ENCODE results near the gene ARSG. TPM values are rescaled to one million over a fixed set of nuclear protein-coding genes. Genes with fewer than 3 reads are reported as not detected.

ARSG gene
- total RNA-seq, 1 experiment from 2014 or later = 6.1 TPM

DNA sequence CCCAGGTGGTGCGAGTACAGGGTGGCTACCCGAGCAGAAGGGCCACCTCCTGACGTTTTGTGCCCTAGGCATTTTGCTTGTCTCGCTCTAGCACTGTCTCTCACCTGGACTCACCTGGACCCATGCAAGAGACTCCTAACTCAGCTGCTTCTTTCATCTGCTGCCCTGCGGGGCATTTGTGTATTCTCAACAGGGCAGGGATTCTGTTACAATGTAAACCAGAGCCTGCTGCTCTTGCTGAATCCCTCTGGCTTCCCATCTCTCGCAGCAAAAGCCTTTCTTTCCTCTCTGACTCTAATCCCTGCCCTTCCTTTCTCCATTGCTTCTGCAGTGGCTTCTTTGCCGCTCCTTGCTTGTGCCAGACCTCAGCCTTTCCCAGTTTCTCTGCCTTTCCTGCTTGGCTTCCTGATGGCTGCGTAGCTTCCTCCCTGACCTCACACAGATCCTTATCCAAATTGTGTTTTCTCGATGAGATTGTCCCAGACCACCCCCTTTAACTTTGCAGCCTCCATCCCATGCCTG, 10.2 kb downstream of the ARSG start:
- no peak overlapping the region for H3K27ac Mint-ChIP-seq (ENCODE audit: unreplicated experiment)
- BruUV-seq (replicated peaks) = no TSS peak
- Histone ChIP-seq H3K9me3 (no peaks in the 10 kb centered on the region), H3K27me3 (replicated peaks; ENCODE audit: control insufficient read depth, insufficient read depth, low read length) (no peaks in the 10 kb centered on the region), H3K36me3 (ENCODE audit: control insufficient read depth, insufficient read depth, low read length) (no peaks in the 10 kb centered on the region), H3K4me3 (ENCODE audit: low read depth, low read length) (no peak overlapping the region), H3K4me1 (peaks cover 4% of the 10 kb centered on the region; the same call in 1 of the 2 replicates)
- intact Hi-C loops (cut with micrococcal nuclease; ENCODE audit: unreplicated experiment) = no loop called here
- no peaks in the 10 kb centered on the region for H3K9me3 Mint-ChIP-seq (ENCODE audit: unreplicated experiment)
- H3K36me3 Mint-ChIP-seq (ENCODE audit: insufficient read depth, unreplicated experiment) = no peaks in the 10 kb centered on the region
- DNase-seq = peak in 1 of 2 experiments; percentile 42
- no peaks in the 10 kb centered on the region for H3K27me3 Mint-ChIP-seq (ENCODE audit: insufficient read depth, unreplicated experiment)
- H3K4me1 Mint-ChIP-seq (ENCODE audit: low read depth, unreplicated experiment) = peaks cover 2% of the 10 kb centered on the region
- no peak overlapping the region for H3K4me3 Mint-ChIP-seq (ENCODE audit: unreplicated experiment)
- ChIA-PET CTCF (interaction anchor here (0.6 kb wide), 1 partner anchor 405 kb away, joined by 3 read pairs; no protein-coding TSS in a partner anchor), POLR2A (interaction anchor here (0.6 kb wide), 1 partner anchor 220 kb away, joined by 3 read pairs; no protein-coding TSS in a partner anchor)
- TF ChIP-seq, protein P1, sequence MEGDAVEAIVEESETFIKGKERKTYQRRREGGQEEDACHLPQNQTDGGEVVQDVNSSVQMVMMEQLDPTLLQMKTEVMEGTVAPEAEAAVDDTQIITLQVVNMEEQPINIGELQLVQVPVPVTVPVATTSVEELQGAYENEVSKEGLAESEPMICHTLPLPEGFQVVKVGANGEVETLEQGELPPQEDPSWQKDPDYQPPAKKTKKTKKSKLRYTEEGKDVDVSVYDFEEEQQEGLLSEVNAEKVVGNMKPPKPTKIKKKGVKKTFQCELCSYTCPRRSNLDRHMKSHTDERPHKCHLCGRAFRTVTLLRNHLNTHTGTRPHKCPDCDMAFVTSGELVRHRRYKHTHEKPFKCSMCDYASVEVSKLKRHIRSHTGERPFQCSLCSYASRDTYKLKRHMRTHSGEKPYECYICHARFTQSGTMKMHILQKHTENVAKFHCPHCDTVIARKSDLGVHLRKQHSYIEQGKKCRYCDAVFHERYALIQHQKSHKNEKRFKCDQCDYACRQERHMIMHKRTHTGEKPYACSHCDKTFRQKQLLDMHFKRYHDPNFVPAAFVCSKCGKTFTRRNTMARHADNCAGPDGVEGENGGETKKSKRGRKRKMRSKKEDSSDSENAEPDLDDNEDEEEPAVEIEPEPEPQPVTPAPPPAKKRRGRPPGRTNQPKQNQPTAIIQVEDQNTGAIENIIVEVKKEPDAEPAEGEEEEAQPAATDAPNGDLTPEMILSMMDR (IDR thresholded peaks at IDR 0.05; ENCODE audit: insufficient read depth in 1 of 2, low read depth in 1 of 2, low read length in 1 of 2, severe bottlenecking in 1 of 2, unreplicated experiment in 1 of 2) = no peak

DNA sequence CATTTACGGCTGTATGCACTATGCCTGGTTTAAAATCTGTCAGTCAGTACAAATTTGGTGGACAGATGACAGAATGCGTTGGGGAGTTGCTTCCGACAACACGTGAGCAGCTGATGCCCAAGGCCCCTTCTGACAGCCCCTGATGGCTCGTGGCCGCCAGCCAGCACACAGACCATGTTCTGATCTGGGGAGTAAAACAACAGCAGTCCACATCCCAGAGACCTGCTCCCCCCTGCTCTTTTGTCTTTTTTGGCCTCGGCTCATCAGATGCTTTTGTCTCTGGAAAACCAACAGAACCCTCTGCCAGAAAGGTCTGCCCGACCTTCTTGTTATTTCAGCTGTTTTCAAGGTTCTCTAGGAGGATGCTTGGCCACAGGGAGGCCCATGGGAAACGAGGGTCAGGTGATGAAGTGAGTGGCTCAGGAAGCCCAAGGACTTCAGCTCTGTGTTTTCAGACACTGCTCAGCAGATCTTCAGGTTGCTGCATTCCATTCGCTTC, 10.8 kb downstream of the ARSG start:
- TF ChIP-seq, protein P1 (IDR thresholded peaks at IDR 0.05; ENCODE audit: insufficient read depth in 1 of 2, low read depth in 1 of 2, low read length in 1 of 2, severe bottlenecking in 1 of 2, unreplicated experiment in 1 of 2) = no peak
- ChIA-PET POLR2A (interaction anchor here (0.6 kb wide), 1 partner anchor 221 kb away, joined by 3 read pairs; no protein-coding TSS in a partner anchor), CTCF (interaction anchor here (0.6 to 1.2 kb wide), 2 partner anchors 97 to 405 kb away, joined by 3 read pairs; no protein-coding TSS in a partner anchor)
- BruUV-seq (replicated peaks) = no TSS peak
- Histone ChIP-seq H3K4me3 (ENCODE audit: low read depth, low read length) (no peak overlapping the region), H3K9me3 (no peaks in the 10 kb centered on the region), H3K4me1 (peaks cover 4% of the 10 kb centered on the region; the same call in 1 of the 2 replicates), H3K27me3 (replicated peaks; ENCODE audit: control insufficient read depth, insufficient read depth, low read length) (no peaks in the 10 kb centered on the region), H3K36me3 (ENCODE audit: control insufficient read depth, insufficient read depth, low read length) (no peaks in the 10 kb centered on the region)
- DNase-seq = no peak
- no peaks in the 10 kb centered on the region for H3K36me3 Mint-ChIP-seq (ENCODE audit: insufficient read depth, unreplicated experiment)
- intact Hi-C loops (cut with micrococcal nuclease; ENCODE audit: unreplicated experiment) = no loop called here
- no peaks in the 10 kb centered on the region for H3K4me1 Mint-ChIP-seq (ENCODE audit: low read depth, unreplicated experiment)
- H3K27me3 Mint-ChIP-seq (ENCODE audit: insufficient read depth, unreplicated experiment) = no peaks in the 10 kb centered on the region
- no peak overlapping the region for H3K27ac Mint-ChIP-seq (ENCODE audit: unreplicated experiment)
- H3K9me3 Mint-ChIP-seq (ENCODE audit: unreplicated experiment) = no peaks in the 10 kb centered on the region
- no peak overlapping the region for H3K4me3 Mint-ChIP-seq (ENCODE audit: unreplicated experiment)

DNA sequence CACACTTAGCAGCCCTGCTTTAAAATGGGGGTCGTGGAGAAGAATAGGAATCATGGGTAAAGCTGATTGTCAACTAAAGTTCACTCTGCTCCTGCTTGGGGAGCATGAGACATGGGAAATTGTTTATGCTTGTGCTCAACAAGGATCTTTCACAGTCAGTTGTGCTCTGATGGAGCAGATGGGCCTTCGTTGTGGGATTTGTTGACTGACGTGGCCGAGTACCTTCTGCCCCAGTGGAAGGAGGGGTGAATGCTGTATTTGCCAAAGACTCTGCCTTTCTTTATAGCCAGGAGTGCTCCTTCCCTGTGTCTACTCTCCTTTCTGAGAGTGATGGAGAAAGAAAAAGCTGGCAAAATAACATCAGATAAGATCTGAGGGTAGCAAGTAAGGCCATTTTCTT, 11.4 kb downstream of the ARSG start:
- Histone ChIP-seq H3K27me3 (replicated peaks; ENCODE audit: control insufficient read depth, insufficient read depth, low read length) (no peaks in the 10 kb centered on the region), H3K4me1 (peaks cover 4% of the 10 kb centered on the region; the same call in 1 of the 2 replicates), H3K36me3 (ENCODE audit: control insufficient read depth, insufficient read depth, low read length) (no peaks in the 10 kb centered on the region), H3K4me3 (ENCODE audit: low read depth, low read length) (no peak overlapping the region), H3K9me3 (no peaks in the 10 kb centered on the region)
- ChIA-PET CTCF (interaction anchor here (0.6 to 1.2 kb wide), 2 partner anchors 34 to 96 kb away, joined by 3 read pairs; no protein-coding TSS in a partner anchor), POLR2A (no interaction called here)
- no peak overlapping the region for H3K4me3 Mint-ChIP-seq (ENCODE audit: unreplicated experiment)
- intact Hi-C loops (cut with micrococcal nuclease; ENCODE audit: unreplicated experiment) = no loop called here
- H3K27ac Mint-ChIP-seq (ENCODE audit: unreplicated experiment) = no peak overlapping the region
- H3K27me3 Mint-ChIP-seq (ENCODE audit: insufficient read depth, unreplicated experiment) = no peaks in the 10 kb centered on the region
- no peaks in the 10 kb centered on the region for H3K9me3 Mint-ChIP-seq (ENCODE audit: unreplicated experiment)
- no TSS peak for BruUV-seq (replicated peaks)
- DNase-seq = no peak
- H3K4me1 Mint-ChIP-seq (ENCODE audit: low read depth, unreplicated experiment) = no peaks in the 10 kb centered on the region
- TF ChIP-seq, protein P1 (IDR thresholded peaks at IDR 0.05; ENCODE audit: insufficient read depth in 1 of 2, low read depth in 1 of 2, low read length in 1 of 2, severe bottlenecking in 1 of 2, unreplicated experiment in 1 of 2) = no peak
- no peaks in the 10 kb centered on the region for H3K36me3 Mint-ChIP-seq (ENCODE audit: insufficient read depth, unreplicated experiment)

Data from Caco-2 (cell line).